ENCODE data around the gene OR6Q1. TPM values are rescaled to one million over a fixed set of nuclear protein-coding genes. Genes with fewer than 3 reads are reported as not detected.

OR6Q1 gene
- total RNA-seq, 1 donor from 2014 or later: not detected

GRCh38 chr11:58047818-58048217 is 17.1 kb downstream of the OR6Q1 start:
- H3K9me3 Mint-ChIP-seq: no peaks in the 10 kb centered on the region
- Histone ChIP-seq H3K4me2 (no peak overlapping the region), H4K20me1 (ENCODE audit: low read depth) (no peaks in the 10 kb centered on the region), H3K27ac (no peak overlapping the region), H2AFZ (replicated peaks) (no peak overlapping the region), H3K4me1 (no peaks in the 10 kb centered on the region), H3K27me3 (no peaks in the 10 kb centered on the region), H3K4me3 (no peak overlapping the region), H3K9ac (no peak overlapping the region), H3F3A (ENCODE audit: low read depth) (no peaks in the 10 kb centered on the region), H3K79me2 (ENCODE audit: low read depth) (no peaks in the 10 kb centered on the region), H3K36me3 (no peaks in the 10 kb centered on the region), H3K9me3 (ENCODE audit: low read depth) (no peaks in the 10 kb centered on the region)
- H3K27me3 Mint-ChIP-seq (ENCODE audit: insufficient read depth, low read depth): no peaks in the 10 kb centered on the region
- H3K4me1 Mint-ChIP-seq: no peaks in the 10 kb centered on the region
- H3K4me3 Mint-ChIP-seq: no peak overlapping the region
- no peak for TF ChIP-seq EZH2 (IDR thresholded peaks at IDR 0.05)
- no peak for TF ChIP-seq CTCF (IDR thresholded peaks at IDR 0.05)
- no peak for TF ChIP-seq EZH2phosphoT487 (IDR thresholded peaks at IDR 0.05)
- no peak overlapping the region for H3K27ac Mint-ChIP-seq
- no peak for DNase-seq (ENCODE audit: low spot score)
- H3K36me3 Mint-ChIP-seq: no peaks in the 10 kb centered on the region

DNA sequence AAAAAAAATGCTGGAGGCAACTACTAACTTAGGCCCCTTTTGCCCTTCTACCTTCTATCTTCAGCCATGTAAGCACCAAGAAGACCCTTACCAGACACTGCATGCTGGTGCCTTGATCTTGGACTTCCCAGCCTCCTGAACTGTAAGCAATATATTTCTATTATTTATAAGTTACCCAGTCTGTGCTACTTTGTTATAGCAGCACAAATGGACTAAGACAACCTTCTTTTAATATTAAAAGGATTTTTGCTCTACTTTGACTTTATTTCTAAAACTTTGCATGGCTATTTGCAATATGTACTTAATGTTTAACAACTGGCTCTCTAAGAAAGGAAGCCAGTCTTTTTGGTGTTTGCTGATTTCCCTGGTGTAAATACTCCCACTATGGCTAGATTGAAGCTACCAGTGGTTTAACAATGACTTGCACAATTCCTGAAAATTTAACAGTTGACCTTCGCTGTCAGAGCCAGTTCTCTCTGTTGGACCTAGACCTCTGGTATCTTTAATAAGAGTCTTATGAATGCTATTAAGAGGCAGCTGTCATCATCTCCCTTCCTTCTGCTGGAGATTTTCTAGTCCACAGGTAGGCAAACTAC is 25.2 kb downstream of the OR6Q1 start:
- H4K20me1 ChIP-seq (ENCODE audit: low read depth): no peaks in the 10 kb centered on the region
- H3K27me3 ChIP-seq: no peaks in the 10 kb centered on the region
- H3K9ac ChIP-seq: no peak overlapping the region
- peaks cover 4% of the 10 kb centered on the region for H3K4me1 ChIP-seq
- no peaks in the 10 kb centered on the region for H3K79me2 ChIP-seq (ENCODE audit: low read depth)
- DNase-seq (ENCODE audit: low spot score): no peak
- no peak for TF ChIP-seq CTCF (IDR thresholded peaks at IDR 0.05)
- no peak for TF ChIP-seq EZH2 (IDR thresholded peaks at IDR 0.05)
- no peak for TF ChIP-seq EZH2phosphoT487 (IDR thresholded peaks at IDR 0.05)
- no peaks in the 10 kb centered on the region for H3K9me3 ChIP-seq (ENCODE audit: low read depth)
- H3K4me2 ChIP-seq: no peak overlapping the region
- no peak overlapping the region for H3K27ac Mint-ChIP-seq
- H3K4me1 Mint-ChIP-seq: peaks cover 10% of the 10 kb centered on the region
- H3K36me3 Mint-ChIP-seq: no peaks in the 10 kb centered on the region
- H3K4me3 Mint-ChIP-seq: no peak overlapping the region
- no peaks in the 10 kb centered on the region for H3K9me3 Mint-ChIP-seq
- H2AFZ ChIP-seq (replicated peaks): no peak overlapping the region
- peaks cover 9% of the 10 kb centered on the region for H3K27me3 Mint-ChIP-seq (ENCODE audit: insufficient read depth, low read depth)
- no peaks in the 10 kb centered on the region for H3K36me3 ChIP-seq
- H3K4me3 ChIP-seq: no peak overlapping the region
- no peak overlapping the region for H3K27ac ChIP-seq
- H3F3A ChIP-seq (ENCODE audit: low read depth): no peaks in the 10 kb centered on the region

GRCh38 chr11:58057481-58057880 is 26.7 kb downstream of the OR6Q1 start:
- H3K27ac Mint-ChIP-seq: peak overlapping the region; percentile 52

More at GRCh38 chr11:58057481-58057880, 26.7 kb downstream of the OR6Q1 start:
- Histone ChIP-seq H3K4me2 (no peak overlapping the region), H3K79me2 (ENCODE audit: low read depth) (no peaks in the 10 kb centered on the region), H3K9me3 (ENCODE audit: low read depth) (no peaks in the 10 kb centered on the region), H4K20me1 (ENCODE audit: low read depth) (no peaks in the 10 kb centered on the region), H3F3A (ENCODE audit: low read depth) (no peaks in the 10 kb centered on the region), H3K4me1 (peaks cover 4% of the 10 kb centered on the region), H3K27ac (no peak overlapping the region), H3K9ac (no peak overlapping the region), H3K36me3 (no peaks in the 10 kb centered on the region), H3K4me3 (no peak overlapping the region), H3K27me3 (no peaks in the 10 kb centered on the region), H2AFZ (replicated peaks) (no peak overlapping the region)
- peaks cover 10% of the 10 kb centered on the region for H3K4me1 Mint-ChIP-seq
- H3K9me3 Mint-ChIP-seq: no peaks in the 10 kb centered on the region
- H3K36me3 Mint-ChIP-seq: no peaks in the 10 kb centered on the region
- H3K27me3 Mint-ChIP-seq (ENCODE audit: insufficient read depth, low read depth): peaks cover 9% of the 10 kb centered on the region
- no peak overlapping the region for H3K4me3 Mint-ChIP-seq
- DNase-seq (ENCODE audit: low spot score): no peak
- TF ChIP-seq CTCF (IDR thresholded peaks at IDR 0.05) (no peak), EZH2phosphoT487 (IDR thresholded peaks at IDR 0.05) (no peak), EZH2 (IDR thresholded peaks at IDR 0.05) (no peak)

Data from neural progenitor cell (in vitro differentiated cells).